AG20443 (cell line): ENCODE data around the gene REG3G.
"Not testable (repeated sequence)": the region's sequence is repeated elsewhere in the genome, so short reads cannot be mapped to it uniquely, and the experiment has no call there.

Experiments used
- DNase-seq: peaks from one replicate; pipeline ENCODE4 v3.0.0; 2012; ENCODE audit warnings: low spot score, mixed read lengths

REG3G gene

DNA sequence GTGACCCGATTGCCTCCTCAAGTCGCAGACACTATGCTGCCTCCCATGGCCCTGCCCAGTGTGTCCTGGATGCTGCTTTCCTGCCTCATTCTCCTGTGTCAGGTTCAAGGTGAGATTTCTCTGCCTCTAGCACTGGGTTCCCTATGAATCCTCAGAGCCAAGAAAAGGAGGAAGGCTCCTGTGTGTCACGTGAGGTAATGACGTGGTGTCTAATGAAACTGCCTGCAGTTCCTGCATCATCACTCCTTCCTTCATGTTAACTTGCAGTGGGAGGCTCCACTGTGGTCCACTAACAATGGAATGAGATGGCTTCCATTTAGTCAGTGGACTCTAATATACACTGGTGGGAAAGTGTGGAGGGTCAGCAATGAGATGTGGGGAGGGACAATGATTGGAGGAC, 559 bp downstream of the REG3G start:
- DNase-seq = no peak

DNA sequence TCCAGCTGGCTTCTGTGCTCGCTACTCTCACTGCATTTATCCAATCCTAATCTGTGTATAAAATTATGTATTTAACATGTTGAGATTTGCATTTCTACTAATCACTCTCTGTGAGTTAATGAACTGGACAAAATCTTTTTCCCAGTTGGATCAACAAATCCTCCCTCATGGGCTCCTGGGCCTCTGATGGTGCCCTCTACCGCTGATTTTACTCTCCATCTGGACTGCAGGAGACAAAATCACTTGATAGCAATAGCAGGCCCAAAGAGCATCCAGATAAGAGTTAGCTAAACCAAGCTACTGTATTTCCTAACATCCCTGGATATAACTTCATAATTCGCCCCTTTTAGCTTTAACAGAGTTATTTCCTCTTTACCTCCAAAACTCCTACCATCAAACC, 14.4 kb downstream of the REG3G start:
- DNase-seq = no peak

DNA sequence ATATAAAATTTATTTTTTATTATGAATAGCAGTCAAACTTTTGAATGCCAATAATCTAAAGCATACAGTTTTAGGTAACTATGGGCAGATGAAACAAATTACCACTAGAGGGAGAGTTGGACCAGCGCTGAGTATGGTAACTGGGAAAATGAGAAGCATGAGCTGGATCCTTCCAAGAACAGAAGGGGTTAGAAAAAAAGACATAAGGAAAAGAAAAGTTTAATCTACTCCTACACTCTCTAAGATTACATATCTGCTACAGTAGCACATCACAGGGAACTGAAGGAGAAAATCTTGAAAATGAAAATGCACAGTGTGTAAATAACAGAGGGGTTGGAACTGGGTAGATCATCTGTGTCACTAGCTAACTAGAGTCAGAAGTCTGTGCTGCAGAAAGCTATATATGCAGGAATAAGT, 15.5 kb downstream of the REG3G start:
- DNase-seq = no peak

DNA sequence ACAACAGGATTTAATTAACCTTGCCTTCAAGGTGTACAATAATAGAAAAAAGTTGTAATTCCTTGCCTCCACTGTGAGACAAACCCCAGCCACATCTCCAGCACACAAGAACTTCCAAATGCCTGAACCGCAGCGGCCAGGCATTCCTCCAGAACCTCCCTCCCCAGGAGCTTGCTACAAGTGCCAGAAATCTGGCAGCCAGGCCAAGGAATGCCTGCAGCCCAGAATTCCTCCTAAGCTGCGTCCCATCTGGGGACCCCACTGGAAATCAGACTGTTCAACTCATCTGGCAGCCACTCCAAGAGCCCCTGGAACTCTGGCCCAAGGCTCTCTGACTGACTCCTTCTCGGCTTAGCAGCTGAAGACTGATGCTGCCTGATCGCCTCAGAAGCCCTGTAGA, 28.0 kb downstream of the REG3G start:
- not testable (repeated sequence) for DNase-seq

DNA sequence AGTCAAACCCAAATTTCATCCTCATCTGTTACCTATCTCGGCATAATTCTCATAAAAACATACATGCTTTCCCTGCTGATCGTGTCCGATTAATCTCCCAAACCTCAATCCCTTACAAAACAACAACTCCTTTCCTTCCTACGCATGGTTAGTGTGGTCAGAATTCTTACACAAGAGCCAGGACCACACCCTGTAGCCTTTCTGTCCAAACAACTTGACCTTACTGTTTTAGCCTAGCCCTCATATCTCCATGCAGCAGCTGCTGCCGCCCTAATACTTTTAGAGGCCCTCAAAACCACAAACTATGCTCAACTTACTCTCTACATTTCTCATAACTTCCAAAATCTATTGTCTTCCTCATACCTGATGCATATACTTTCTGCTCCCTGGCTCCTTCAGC, 29.3 kb downstream of the REG3G start:
- DNase-seq = not testable (repeated sequence)

DNA sequence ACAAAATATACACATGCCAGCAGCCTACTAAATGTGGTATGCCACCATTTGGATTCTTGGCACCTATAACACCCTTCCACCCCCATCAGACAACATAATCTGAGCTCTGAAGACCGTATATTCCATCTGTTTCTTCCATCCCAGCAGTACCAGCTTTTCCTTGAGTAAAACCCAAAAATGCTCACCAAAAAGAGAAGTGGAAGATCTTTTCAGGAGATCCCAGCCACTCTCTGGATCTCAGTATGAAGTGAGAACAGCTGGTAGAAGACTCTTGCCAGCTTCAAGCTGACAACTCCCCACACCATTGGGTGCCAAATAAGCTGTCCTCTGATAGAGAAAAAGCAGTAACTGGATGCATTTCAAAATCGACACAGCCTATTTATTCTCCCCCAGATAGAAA, 39.7 kb downstream of the REG3G start:
- DNase-seq = no peak

DNA sequence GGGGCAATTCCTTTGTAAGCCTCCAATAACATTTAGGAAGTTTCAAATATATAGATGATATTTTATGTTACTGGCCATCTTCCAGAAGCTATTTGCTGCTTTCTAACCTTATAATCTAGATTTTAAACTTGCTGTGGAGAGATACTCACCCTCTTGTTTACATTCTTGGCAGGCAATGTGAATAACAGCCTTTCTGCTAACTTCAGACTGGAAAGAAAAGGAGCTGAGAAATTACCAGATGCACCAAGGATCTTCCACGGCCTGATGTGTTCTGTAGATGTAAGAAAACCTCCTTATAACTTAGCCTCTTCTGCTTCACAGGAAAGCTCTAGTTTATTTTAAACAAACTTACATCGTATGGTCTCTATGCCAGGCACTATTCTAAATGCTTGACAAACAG, 45.6 kb downstream of the REG3G start:
- DNase-seq = no peak
